GM12878 (cell line): ENCODE measurements around the gene THTPA. TPM values are rescaled to one million over a fixed set of nuclear protein-coding genes. Genes with fewer than 3 reads are reported as not detected.

Experiments
- ATAC-seq: fragments of 200-7000 bp; cut with Tn5 transposase; 3 replicates; pipeline ENCODE4 v1.9.1; 2020; ENCODE audit warnings: mild to moderate bottlenecking, moderate library complexity
- BruUV-seq: library from RNA; stranded (reverse); fragments of 400-500 nt; replicated peaks from 2 replicates; lab custom pipeline; 2021; lab: Mats Ljungman, UMichigan
- CTCF ChIA-PET: fragments of 300-600 bp; sonication (Branson Sonifier 250); formaldehyde crosslinking; extraction: SDS; loops from one replicate; lab custom pipeline; 2021; ENCODE audit warnings: inconsistent platforms; lab: Yijun Ruan, JAX
- POLR2A ChIA-PET: fragments of 350-600 bp; formaldehyde crosslinking; extraction: SDS; loops from one replicate; lab custom pipeline; 2021; ENCODE audit warnings: inconsistent platforms; lab: Charles Lee
- RAD21 ChIA-PET: fragments of 300-600 bp; sonication (Branson Sonifier 250); formaldehyde crosslinking; loops from one replicate; lab custom pipeline; 2023; ENCODE audit warnings: antibody characterized with exemption; ENCODE audit not compliant: unreplicated experiment; lab: Charles Lee
- SMC1A ChIA-PET: fragments of 300-600 bp; sonication (Branson Sonifier 250); formaldehyde crosslinking; loops from one replicate; lab custom pipeline; 2023; ENCODE audit not compliant: unreplicated experiment, uncharacterized antibody; lab: Charles Lee
- DNase-seq: peaks from one replicate; pipeline ENCODE4 v3.0.0-alpha.2; 2011; ENCODE audit warnings: low read depth, low spot score
- FAIRE-seq: peaks from 3 replicates; lab custom pipeline; 2011; peaks lifted over from hg19 to GRCh38; lab: Jason Lieb, UNC
- H2AFZ ChIP-seq: 2 replicates; pipeline ENCODE4 v1.6.0; 2011; ENCODE audit warnings: low read depth, low read length, control low read depth; ENCODE audit not compliant: control insufficient read depth
- H3K27ac ChIP-seq: 2 replicates; pipeline ENCODE4 v1.5.1; 2011; ENCODE audit warnings: control low read depth; ENCODE audit not compliant: control insufficient read depth, insufficient read depth
- H3K27me3 ChIP-seq, 2 experiments: replicated peaks in 1 of 2; 2 replicates each; pipeline versions ENCODE4 v1.6.0 to v1.6.1; 2011; ENCODE audit warnings: low read length in 1 of 2; ENCODE audit not compliant: control insufficient read depth in 2 of 2, insufficient read depth in 2 of 2
- H3K36me3 ChIP-seq, 2 experiments: 2 replicates each; pipeline ENCODE4 v1.5.1; 2011; ENCODE audit warnings: low read length in 1 of 2; ENCODE audit not compliant: control insufficient read depth in 2 of 2, insufficient read depth in 2 of 2
- H3K4me1 ChIP-seq: 2 replicates; pipeline ENCODE4 v1.6.1; 2011; ENCODE audit warnings: mild to moderate bottlenecking, low read length, moderate library complexity, mixed read lengths; ENCODE audit not compliant: control insufficient read depth, insufficient read depth
- H3K4me2 ChIP-seq: 2 replicates; pipeline ENCODE4 v1.6.0; 2011; ENCODE audit warnings: control low read depth; ENCODE audit not compliant: control insufficient read depth, insufficient read depth
- H3K4me3 ChIP-seq: fragments of 200-600 bp; sonication (generic); 2 replicates; pipeline ENCODE4 v1.5.1; 2016
- H3K79me2 ChIP-seq: 2 replicates; pipeline ENCODE4 v1.6.0; 2011; ENCODE audit warnings: low read length; ENCODE audit not compliant: control insufficient read depth, insufficient read depth
- H3K9ac ChIP-seq: 2 replicates; pipeline ENCODE4 v1.8.0; 2011; ENCODE audit warnings: low read length, control low read depth, mixed read lengths; ENCODE audit not compliant: control insufficient read depth, insufficient read depth
- H3K9me3 ChIP-seq: replicated peaks from 3 replicates; pipeline ENCODE4 v1.5.1; 2011; ENCODE audit warnings: mild to moderate bottlenecking, low read length; ENCODE audit not compliant: control insufficient read depth, insufficient read depth
- H4K20me1 ChIP-seq: 2 replicates; pipeline ENCODE4 v1.6.0; 2011; ENCODE audit not compliant: control insufficient read depth, insufficient read depth
- BHLHE40 ChIP-seq, 2 experiments: fragments of 450-650 bp in 1 of 2; IDR thresholded peaks; 2 replicates each; pipeline ENCODE4 v1.6.1; 2011 to 2017; ENCODE audit warnings: low read depth in 2 of 2, borderline replicate concordance in 1 of 2, improper control_type of control experiment in 1 of 2, low read length in 1 of 2, mild to moderate bottlenecking in 1 of 2
- CTCF ChIP-seq, 3 experiments: IDR thresholded peaks in 2 of 3; conservative IDR thresholded peaks in 1 of 3; 2 replicates each; pipeline ENCODE4 v1.5.1; 2011; ENCODE audit warnings: low read depth in 3 of 3, low read length in 3 of 3, mild to moderate bottlenecking in 3 of 3, control low read depth in 2 of 3, moderate library complexity in 2 of 3, inconsistent platforms in 1 of 3, mixed read lengths in 1 of 3; ENCODE audit not compliant: control insufficient read depth in 2 of 3, insufficient read depth in 1 of 3; ENCODE audit errors: extremely low read depth in 1 of 3
- CUX1 ChIP-seq: IDR thresholded peaks from 2 replicates; pipeline ENCODE4 v1.6.1; 2012; ENCODE audit warnings: improper control_type of control experiment, low read depth, low read length; ENCODE audit not compliant: insufficient replicate concordance
- FOXM1 ChIP-seq: IDR thresholded peaks from 2 replicates; pipeline ENCODE4 v1.6.1; 2012; ENCODE audit warnings: low read depth, mild to moderate bottlenecking, inconsistent platforms, low read length, moderate library complexity
- IRF4 ChIP-seq: IDR thresholded peaks from 2 replicates; pipeline ENCODE4 v1.6.1; 2011; ENCODE audit warnings: low read depth, low read length
- NBN ChIP-seq: fragments of 450-650 bp; IDR thresholded peaks from 2 replicates; pipeline ENCODE4 v1.6.1; 2016
- NFYA ChIP-seq: IDR thresholded peaks from 2 replicates; pipeline ENCODE4 v1.6.1; 2011; ENCODE audit warnings: low read depth, mild to moderate bottlenecking, low read length, improper control_type of control experiment, borderline replicate concordance
- PBX3 ChIP-seq: IDR thresholded peaks from 2 replicates; pipeline ENCODE4 v1.6.1; 2011; ENCODE audit warnings: mild to moderate bottlenecking, low read depth, low read length, moderate library complexity; ENCODE audit not compliant: insufficient replicate concordance
- POU2F2 ChIP-seq: IDR thresholded peaks from 3 replicates; pipeline ENCODE4 v1.6.1; 2011; ENCODE audit warnings: low read depth, mild to moderate bottlenecking, low read length, borderline replicate concordance
- RCOR1 ChIP-seq: conservative IDR thresholded peaks from 2 replicates; pipeline ENCODE4 v1.6.1; 2012; ENCODE audit warnings: low read depth, low read length, improper control_type of control experiment
- WGBS: methylation state at CpG from one replicate; pipeline ENCODE4 v1.1.6; 2016; ENCODE audit warnings: low lambda C conversion rate; ENCODE audit not compliant: insufficient replicate concordance, insufficient coverage; ENCODE audit errors: missing lambda C conversion rate; 5-methylcytosine and 5-hydroxymethylcytosine counted together
- in situ Hi-C: fragments of 300-500 bp; cut with MboI; formaldehyde crosslinking; loops from 9 replicates; pipeline ENCODE4 v1.14.3; 2018; ENCODE audit warnings: mixed read lengths
- intact Hi-C: fragments of 100-400 bp; cut with micrococcal nuclease; formaldehyde crosslinking; loops from one replicate; pipeline ENCODE4 v1.14.2; 2022; ENCODE audit not compliant: unreplicated experiment
- polyA plus RNA-seq, 11 experiments: library from polyadenylated mRNA; depleted of rRNA in 4 of 11; unstranded in 6 of 11; stranded (reverse) in 5 of 11; fragments of >200 nt; fragmentation: Nextera tagmentation in 4 of 11; fragmentation: Illumina TruSeq in 1 of 11; extraction: Ambion mirVana in 4 of 11; extraction: Trizol in 1 of 11; gene quantifications; 1 replicate in 1 of 11; 2 replicates in 10 of 11; pipeline versions ENCODE4 v1.2.1 to v1.2.3, GENCODE V29; 2011 to 2016; ENCODE audit warnings: inconsistent platforms in 2 of 11, missing spikeins in 2 of 11, low read depth in 1 of 11
- total RNA-seq, 4 experiments: library from RNA; depleted of rRNA in 3 of 4; stranded (reverse); fragments of >200 nt in 3 of 4; fragmentation: Illumina TruSeq in 1 of 4; extraction: Trizol in 1 of 4; gene quantifications; 2 replicates each; pipeline versions ENCODE4 v1.2.1 to v1.2.3, GENCODE V29; 2013 to 2021

THTPA gene
- total and polyA plus RNA-seq, 10 of the 15 experiments (the other 5 are each of a cell fraction or from before 2014, with no cell fraction given), result 3.1 to 24.9 (median 12.8) TPM

GRCh38 chr14:23564876-23565275 lies 8.8 kb downstream of the THTPA start:
- SMC1A ChIA-PET, result interaction anchor here (9.7 kb wide), 1 partner anchor 86 kb away, joined by 124 read pairs; no protein-coding TSS in a partner anchor
- peaks cover 13% of the 10 kb centered on the region for H3K79me2 ChIP-seq
- H3K4me1 ChIP-seq, result peaks cover 11% of the 10 kb centered on the region
- peaks cover 13 to 18% of the 10 kb centered on the region in 2 experiments for H3K36me3 ChIP-seq
- CTCF ChIA-PET, result interaction anchor here (0.6 to 13.1 kb wide), 3 partner anchors 85 to 237 kb away, joined by 3 to 436 read pairs (median 9); no protein-coding TSS in a partner anchor
- no peak overlapping the region for H3K27ac ChIP-seq
- no peak for ATAC-seq
- intact Hi-C loops, result no loop called here
- POLR2A ChIA-PET, result no interaction called here
- FAIRE-seq, result no peak
- no TSS peak for BruUV-seq
- H3K9ac ChIP-seq, result no peak overlapping the region
- H4K20me1 ChIP-seq, result no peaks in the 10 kb centered on the region
- no peak overlapping the region for H3K4me2 ChIP-seq
- no peak for TF ChIP-seq PBX3
- TF ChIP-seq FOXM1, result no peak
- TF ChIP-seq NBN, result no peak
- no peak for TF ChIP-seq RCOR1
- no peak for TF ChIP-seq CUX1
- no peak for TF ChIP-seq POU2F2
- no peak for TF ChIP-seq NFYA
- no peak for TF ChIP-seq IRF4
- no peak for TF ChIP-seq BHLHE40 (IDR thresholded peaks at IDR 0.05; ENCODE audit: borderline replicate concordance in 1 of 2, low read depth in 2 of 2, low read length in 1 of 2)
- TF ChIP-seq CTCF (IDR thresholded peaks at IDR 0.05 in 2 of 3, conservative IDR thresholded peaks at IDR 0.05 in 1 of 3; ENCODE audit: control insufficient read depth in 2 of 3, extremely low read depth in 1 of 3, insufficient read depth in 1 of 3, low read depth in 3 of 3, low read length in 3 of 3), result no peak
- no peak for DNase-seq
- H3K4me3 ChIP-seq, result no peak overlapping the region
- no peak overlapping the region for H2AFZ ChIP-seq
- no peaks in the 10 kb centered on the region for H3K27me3 ChIP-seq
- no peaks in the 10 kb centered on the region for H3K9me3 ChIP-seq
- RAD21 ChIA-PET, result no interaction called here
- 89% methylated on average over 7 of the region's 7 CpGs for WGBS
- in situ Hi-C loops, result no loop called here
